HCT116 (cell line): ENCODE data around the gene ADORA1. TPM values are rescaled to one million over a fixed set of nuclear protein-coding genes. Genes with fewer than 3 reads are reported as not detected.

Source experiments
- ATAC-seq: fragments of 200-7000 bp; cut with Tn5 transposase; 2 replicates; pipeline ENCODE4 v1.9.1; 2020; ENCODE audit warnings: mild to moderate bottlenecking, moderate library complexity
- BruUV-seq: library from RNA; stranded (reverse); fragments of 400-500 nt; replicated peaks from 2 replicates; lab custom pipeline; 2021; lab: Mats Ljungman, UMichigan
- CTCF ChIA-PET: fragments of 300-600 bp; sonication (Branson Sonifier 250); formaldehyde crosslinking; loops from one replicate; lab custom pipeline; 2021; ENCODE audit warnings: antibody characterized with exemption; lab: Charles Lee
- POLR2A ChIA-PET: fragments of 300-600, 350-600 bp; sonication (Branson Sonifier 250); formaldehyde crosslinking; loops from one replicate; lab custom pipeline; 2021; ENCODE audit warnings: antibody characterized with exemption; lab: Charles Lee
- RAD21 ChIA-PET, 2 experiments: fragments of 300-600 bp; sonication (Branson Sonifier 250); formaldehyde crosslinking; loops; one replicate each; lab custom pipeline; 2023; ENCODE audit warnings: low total read pairs in 2 of 2; ENCODE audit not compliant: uncharacterized antibody in 2 of 2, unreplicated experiment in 2 of 2, low non-redundant PET in 1 of 2; lab: Charles Lee
- DNase-seq: peaks from one replicate; pipeline ENCODE4 v3.0.0-alpha.2; 2010; ENCODE audit warnings: low read depth, low spot score
- H2AFZ ChIP-seq: fragments of 200-600 bp; shearing (Covaris generic), sonication (generic); 2 replicates; pipeline ENCODE4 v1.6.1; 2017; ENCODE audit warnings: low read depth, mixed run types, mixed read lengths, antibody characterized with exemption, low read length; ENCODE audit not compliant: poor library complexity, severe bottlenecking
- H3K27ac ChIP-seq: 2 replicates; pipeline ENCODE4 v1.5.1; 2012; ENCODE audit warnings: low read depth, low read length
- H3K27me3 ChIP-seq: fragments of 200-600 bp; sonication (generic); 2 replicates; pipeline ENCODE4 v1.6.1; 2016; ENCODE audit warnings: mixed run types, low read length, mixed read lengths; ENCODE audit not compliant: insufficient read depth
- H3K36me3 ChIP-seq, 2 experiments: fragments of 200-500 bp in 1 of 2; fragments of 200-600 bp in 1 of 2; sonication (Bioruptor generic) in 1 of 2; sonication (generic) in 1 of 2; 2 replicates each; pipeline versions ENCODE4 v1.5.1 to v1.6.1; 2014 to 2016; ENCODE audit warnings: low read length in 2 of 2, inconsistent platforms in 1 of 2, mixed read lengths in 1 of 2, mixed run types in 1 of 2; ENCODE audit not compliant: insufficient read depth in 2 of 2, control insufficient read depth in 1 of 2
- H3K4me1 ChIP-seq, 2 experiments: fragments of 200-600 bp in 1 of 2; sonication (generic) in 1 of 2; 2 replicates each; pipeline versions ENCODE4 v1.5.1 to v1.6.1; 2012 to 2017; ENCODE audit warnings: low read length in 2 of 2, inconsistent platforms in 1 of 2, mild to moderate bottlenecking in 1 of 2, mixed read lengths in 1 of 2, mixed run types in 1 of 2, moderate library complexity in 1 of 2; ENCODE audit not compliant: insufficient read depth in 2 of 2, control insufficient read depth in 1 of 2
- H3K4me2 ChIP-seq: fragments of 200-600 bp; sonication (generic); 2 replicates; pipeline ENCODE4 v1.6.1; 2017; ENCODE audit warnings: mixed run types, low read length, mixed read lengths
- H3K4me3 ChIP-seq, 2 experiments: fragments of 200-600 bp in 1 of 2; sonication (generic) in 1 of 2; replicated peaks in 1 of 2; 2 replicates each; pipeline ENCODE4 v1.5.1; 2011 to 2016; ENCODE audit warnings: low read length in 2 of 2, control low read depth in 1 of 2, low read depth in 1 of 2, mild to moderate bottlenecking in 1 of 2, mixed read lengths in 1 of 2, mixed run types in 1 of 2
- H3K79me2 ChIP-seq: fragments of 200-600 bp; sonication (generic); 2 replicates; pipeline ENCODE4 v1.6.1; 2017; ENCODE audit warnings: mild to moderate bottlenecking, mixed run types, low read length, moderate library complexity, mixed read lengths; ENCODE audit not compliant: insufficient read depth
- H3K9ac ChIP-seq: fragments of 200-600 bp; sonication (generic); 2 replicates; pipeline ENCODE4 v1.6.1; 2016; ENCODE audit warnings: low read length, mixed read lengths
- H3K9me2 ChIP-seq: fragments of 200-600 bp; sonication (generic), shearing (Covaris generic); 2 replicates; pipeline ENCODE4 v1.6.1; 2017; ENCODE audit warnings: mixed run types, mild to moderate bottlenecking, moderate library complexity; ENCODE audit not compliant: insufficient read depth
- H3K9me3 ChIP-seq, 2 experiments: fragments of 200-500 bp in 1 of 2; fragments of 200-600 bp in 1 of 2; sonication (Bioruptor generic) in 1 of 2; sonication (generic) in 1 of 2; 2 replicates each; pipeline ENCODE4 v1.6.1; 2014 to 2017; ENCODE audit warnings: low read length in 2 of 2, mixed read lengths in 2 of 2, inconsistent platforms in 1 of 2, low read depth in 1 of 2, mild to moderate bottlenecking in 1 of 2, mixed run types in 1 of 2, moderate library complexity in 1 of 2; ENCODE audit not compliant: control insufficient read depth in 1 of 2, insufficient read depth in 1 of 2
- H4K20me1 ChIP-seq: fragments of 200-600 bp; sonication (generic), shearing (Covaris generic); 2 replicates; pipeline ENCODE4 v1.6.1; 2017; ENCODE audit warnings: mixed run types, mild to moderate bottlenecking, moderate library complexity; ENCODE audit not compliant: insufficient read depth
- CEBPB ChIP-seq: IDR thresholded peaks from 2 replicates; pipeline ENCODE4 v1.6.1; 2012; ENCODE audit warnings: low read depth
- ELF1 ChIP-seq: IDR thresholded peaks from 2 replicates; pipeline ENCODE4 v1.6.1; 2012; ENCODE audit warnings: low read depth, borderline replicate concordance
- EZH2 ChIP-seq: fragments of 200-600 bp; sonication (generic); IDR thresholded peaks from 2 replicates; pipeline ENCODE4 v1.6.1; 2017; ENCODE audit warnings: antibody characterized with exemption, mixed run types
- FOSL1 ChIP-seq: IDR thresholded peaks from 2 replicates; pipeline ENCODE4 v1.6.1; 2012; ENCODE audit warnings: low read depth
- JUND ChIP-seq: IDR thresholded peaks from 2 replicates; pipeline ENCODE4 v1.6.1; 2012
- POLR2AphosphoS5 ChIP-seq: IDR thresholded peaks from 2 replicates; pipeline ENCODE4 v1.6.1; 2011; ENCODE audit warnings: mild to moderate bottlenecking, low read depth, low read length, moderate library complexity
- RAD21 ChIP-seq: IDR thresholded peaks from 2 replicates; pipeline ENCODE4 v1.6.1; 2012; ENCODE audit warnings: low read depth, mild to moderate bottlenecking
- SP1 ChIP-seq: IDR thresholded peaks from 2 replicates; pipeline ENCODE4 v1.6.1; 2012; ENCODE audit warnings: low read depth
- SRF ChIP-seq: IDR thresholded peaks from 2 replicates; pipeline ENCODE4 v1.6.1; 2012; ENCODE audit warnings: low read depth
- TCF7L2 ChIP-seq: IDR thresholded peaks from 2 replicates; pipeline ENCODE4 v1.7.0; 2011; ENCODE audit warnings: borderline replicate concordance, inconsistent platforms; ENCODE audit not compliant: insufficient read depth, insufficient read length; ENCODE audit errors: extremely low read depth
- ZFX ChIP-seq: fragments of 450-650 bp; IDR thresholded peaks from 2 replicates; pipeline ENCODE4 v1.6.1; 2017
- ZNF274 ChIP-seq: fragments of 200-500 bp; sonication (Bioruptor generic); IDR thresholded peaks from 2 replicates; pipeline ENCODE4 v1.6.1; 2014; ENCODE audit warnings: mild to moderate bottlenecking, low read depth, low read length, inconsistent platforms
- intact Hi-C: fragments of 100-400 bp; cut with micrococcal nuclease; formaldehyde crosslinking; loops from 2 replicates; pipeline ENCODE4 v1.10.0; 2022
- total RNA-seq: library from RNA; stranded (reverse); gene quantifications from one replicate; pipeline ENCODE4 v1.2.1, GENCODE V29; 2021; ENCODE audit not compliant: unreplicated experiment
- TF ChIP-seq, protein P1 (sequence below): IDR thresholded peaks from 2 replicates; pipeline ENCODE4 v1.6.1; 2012; ENCODE audit warnings: low read depth
- TF ChIP-seq, protein P2 (sequence below): IDR thresholded peaks from 2 replicates; pipeline ENCODE4 v1.6.1; 2012
- TF ChIP-seq, protein P3 (sequence below): IDR thresholded peaks from 2 replicates; pipeline ENCODE4 v1.6.1; 2012
- TF ChIP-seq, protein P4 (sequence below): IDR thresholded peaks from 2 replicates; pipeline ENCODE4 v1.6.1; 2011; ENCODE audit warnings: mild to moderate bottlenecking, low read length, moderate library complexity; ENCODE audit not compliant: insufficient replicate concordance; ENCODE audit errors: extremely low read depth

ADORA1 gene
- total RNA-seq, 1 experiment from 2014 or later: 2.8 TPM

DNA sequence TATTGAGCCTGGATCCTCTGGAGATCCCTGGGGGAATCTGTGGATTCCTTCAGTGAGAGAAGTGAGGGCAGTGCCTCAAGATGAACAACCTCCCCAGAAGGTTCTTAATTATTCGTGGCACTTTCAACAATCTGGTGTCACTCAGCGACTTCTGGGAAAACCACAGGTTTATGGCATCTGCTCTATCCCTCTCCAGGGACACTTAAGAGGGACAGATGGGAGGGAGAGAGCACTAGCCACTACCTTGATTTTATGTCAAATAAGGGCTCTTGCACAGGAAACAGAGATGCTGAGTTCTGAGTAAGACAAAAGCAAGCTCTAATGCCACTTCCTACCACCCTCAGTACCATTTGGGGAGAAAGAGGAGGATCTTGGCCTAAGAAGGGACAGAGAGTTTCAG, 80.2 kb downstream of the ADORA1 start:
- Histone ChIP-seq H3K79me2 (no peaks in the 10 kb centered on the region), H2AFZ (no peak overlapping the region), H3K9me3 (no peaks in the 10 kb centered on the region), H4K20me1 (no peaks in the 10 kb centered on the region), H3K36me3 (no peaks in the 10 kb centered on the region), H3K9ac (no peak overlapping the region), H3K4me1 (no peaks in the 10 kb centered on the region)
- intact Hi-C loops: no loop called here
- POLR2A ChIA-PET: no interaction called here
- RAD21 ChIA-PET: interaction anchor here in 1 of 2 experiments (1.4 kb wide), 1 partner anchor 41 kb away, joined by 3 read pairs; no protein-coding TSS in a partner anchor
- no TSS peak for BruUV-seq
- CTCF ChIA-PET: interaction anchor here (1.0 to 2.1 kb wide), 2 partner anchors 8 to 168 kb away, joined by 5 to 7 read pairs; no protein-coding TSS in a partner anchor
- no peak for ATAC-seq
- TF ChIP-seq, protein P1, sequence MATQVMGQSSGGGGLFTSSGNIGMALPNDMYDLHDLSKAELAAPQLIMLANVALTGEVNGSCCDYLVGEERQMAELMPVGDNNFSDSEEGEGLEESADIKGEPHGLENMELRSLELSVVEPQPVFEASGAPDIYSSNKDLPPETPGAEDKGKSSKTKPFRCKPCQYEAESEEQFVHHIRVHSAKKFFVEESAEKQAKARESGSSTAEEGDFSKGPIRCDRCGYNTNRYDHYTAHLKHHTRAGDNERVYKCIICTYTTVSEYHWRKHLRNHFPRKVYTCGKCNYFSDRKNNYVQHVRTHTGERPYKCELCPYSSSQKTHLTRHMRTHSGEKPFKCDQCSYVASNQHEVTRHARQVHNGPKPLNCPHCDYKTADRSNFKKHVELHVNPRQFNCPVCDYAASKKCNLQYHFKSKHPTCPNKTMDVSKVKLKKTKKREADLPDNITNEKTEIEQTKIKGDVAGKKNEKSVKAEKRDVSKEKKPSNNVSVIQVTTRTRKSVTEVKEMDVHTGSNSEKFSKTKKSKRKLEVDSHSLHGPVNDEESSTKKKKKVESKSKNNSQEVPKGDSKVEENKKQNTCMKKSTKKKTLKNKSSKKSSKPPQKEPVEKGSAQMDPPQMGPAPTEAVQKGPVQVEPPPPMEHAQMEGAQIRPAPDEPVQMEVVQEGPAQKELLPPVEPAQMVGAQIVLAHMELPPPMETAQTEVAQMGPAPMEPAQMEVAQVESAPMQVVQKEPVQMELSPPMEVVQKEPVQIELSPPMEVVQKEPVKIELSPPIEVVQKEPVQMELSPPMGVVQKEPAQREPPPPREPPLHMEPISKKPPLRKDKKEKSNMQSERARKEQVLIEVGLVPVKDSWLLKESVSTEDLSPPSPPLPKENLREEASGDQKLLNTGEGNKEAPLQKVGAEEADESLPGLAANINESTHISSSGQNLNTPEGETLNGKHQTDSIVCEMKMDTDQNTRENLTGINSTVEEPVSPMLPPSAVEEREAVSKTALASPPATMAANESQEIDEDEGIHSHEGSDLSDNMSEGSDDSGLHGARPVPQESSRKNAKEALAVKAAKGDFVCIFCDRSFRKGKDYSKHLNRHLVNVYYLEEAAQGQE: no peak
- TF ChIP-seq JUND (no peak), SRF (no peak), POLR2AphosphoS5 (no peak)
- TF ChIP-seq, protein P2, sequence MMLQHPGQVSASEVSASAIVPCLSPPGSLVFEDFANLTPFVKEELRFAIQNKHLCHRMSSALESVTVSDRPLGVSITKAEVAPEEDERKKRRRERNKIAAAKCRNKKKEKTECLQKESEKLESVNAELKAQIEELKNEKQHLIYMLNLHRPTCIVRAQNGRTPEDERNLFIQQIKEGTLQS: no peak
- TF ChIP-seq, all 23 proteins: peak for 0
- no peak overlapping the region for H3K4me2 ChIP-seq
- H3K27me3 ChIP-seq: no peaks in the 10 kb centered on the region
- no peaks in the 10 kb centered on the region for H3K9me2 ChIP-seq
- H3K4me3 ChIP-seq: no peak overlapping the region
- no peak for DNase-seq
- H3K27ac ChIP-seq: no peak overlapping the region

DNA sequence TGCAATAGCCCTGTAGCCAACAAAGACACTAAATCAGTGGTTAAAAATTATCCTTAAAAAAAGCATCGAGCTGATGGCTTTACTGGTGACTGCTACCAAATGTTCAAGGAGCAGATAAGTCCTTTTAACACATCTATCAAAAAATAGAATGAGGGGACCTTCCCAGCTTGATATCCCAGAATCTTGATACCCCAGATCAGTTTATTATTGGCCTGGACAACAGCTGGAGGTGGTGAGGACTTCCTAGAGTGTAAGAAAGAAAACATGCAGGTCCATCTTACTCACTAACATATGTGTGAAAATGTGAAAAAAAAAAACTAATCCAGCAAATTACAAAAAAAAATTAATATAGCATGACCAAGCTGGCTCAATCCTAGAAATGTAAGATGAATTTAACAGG, 80.7 kb downstream of the ADORA1 start:
- intact Hi-C loops: no loop called here
- H4K20me1 ChIP-seq: no peaks in the 10 kb centered on the region
- no TSS peak for BruUV-seq
- RAD21 ChIA-PET: interaction anchor here in 1 of 2 experiments (1.4 kb wide), 1 partner anchor 42 kb away, joined by 3 read pairs; no protein-coding TSS in a partner anchor
- no peak overlapping the region for H3K4me3 ChIP-seq
- H3K79me2 ChIP-seq: no peaks in the 10 kb centered on the region
- no peaks in the 10 kb centered on the region for H3K4me1 ChIP-seq
- H3K9ac ChIP-seq: no peak overlapping the region
- no peaks in the 10 kb centered on the region for H3K27me3 ChIP-seq
- POLR2A ChIA-PET: no interaction called here
- H2AFZ ChIP-seq: no peak overlapping the region
- CTCF ChIA-PET: interaction anchor here (1.0 to 2.1 kb wide), 2 partner anchors 8 to 169 kb away, joined by 5 to 7 read pairs; no protein-coding TSS in a partner anchor
- H3K9me3 ChIP-seq: no peaks in the 10 kb centered on the region
- no peak for ATAC-seq
- H3K9me2 ChIP-seq: no peaks in the 10 kb centered on the region
- no peak overlapping the region for H3K27ac ChIP-seq
- no peak for DNase-seq
- H3K4me2 ChIP-seq: no peak overlapping the region
- no peaks in the 10 kb centered on the region for H3K36me3 ChIP-seq
- no peak for TF ChIP-seq JUND
- no peak for TF ChIP-seq FOSL1
- TF ChIP-seq, protein P3, sequence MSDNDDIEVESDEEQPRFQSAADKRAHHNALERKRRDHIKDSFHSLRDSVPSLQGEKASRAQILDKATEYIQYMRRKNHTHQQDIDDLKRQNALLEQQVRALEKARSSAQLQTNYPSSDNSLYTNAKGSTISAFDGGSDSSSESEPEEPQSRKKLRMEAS: no peak
- TF ChIP-seq RAD21: no peak
- no peak for TF ChIP-seq CEBPB
- no peak for TF ChIP-seq ZFX
- no peak for TF ChIP-seq EZH2
- no peak for TF ChIP-seq SP1
- TF ChIP-seq ELF1: no peak
- TF ChIP-seq TCF7L2: no peak
- TF ChIP-seq ZNF274: no peak
- TF ChIP-seq, protein P4, sequence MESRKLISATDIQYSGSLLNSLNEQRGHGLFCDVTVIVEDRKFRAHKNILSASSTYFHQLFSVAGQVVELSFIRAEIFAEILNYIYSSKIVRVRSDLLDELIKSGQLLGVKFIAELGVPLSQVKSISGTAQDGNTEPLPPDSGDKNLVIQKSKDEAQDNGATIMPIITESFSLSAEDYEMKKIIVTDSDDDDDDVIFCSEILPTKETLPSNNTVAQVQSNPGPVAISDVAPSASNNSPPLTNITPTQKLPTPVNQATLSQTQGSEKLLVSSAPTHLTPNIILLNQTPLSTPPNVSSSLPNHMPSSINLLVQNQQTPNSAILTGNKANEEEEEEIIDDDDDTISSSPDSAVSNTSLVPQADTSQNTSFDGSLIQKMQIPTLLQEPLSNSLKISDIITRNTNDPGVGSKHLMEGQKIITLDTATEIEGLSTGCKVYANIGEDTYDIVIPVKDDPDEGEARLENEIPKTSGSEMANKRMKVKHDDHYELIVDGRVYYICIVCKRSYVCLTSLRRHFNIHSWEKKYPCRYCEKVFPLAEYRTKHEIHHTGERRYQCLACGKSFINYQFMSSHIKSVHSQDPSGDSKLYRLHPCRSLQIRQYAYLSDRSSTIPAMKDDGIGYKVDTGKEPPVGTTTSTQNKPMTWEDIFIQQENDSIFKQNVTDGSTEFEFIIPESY: no peak
